Endothelial cell (in vitro differentiated cells): Measurements from ENCODE around the gene RNF215. TPM values are rescaled to one million over a fixed set of nuclear protein-coding genes. Genes with fewer than 3 reads are reported as not detected.

Experiments used
- DNase-seq: peaks from one replicate; pipeline ENCODE4 v3.0.0; 2021; ENCODE audit warnings: low spot score
- H3K27ac Mint-ChIP-seq: one replicate; pipeline ENCODE4 v1.8.0; 2021; ENCODE audit warnings: mixed read lengths, inconsistent platforms; ENCODE audit not compliant: unreplicated experiment
- H3K27me3 Mint-ChIP-seq: one replicate; pipeline ENCODE4 v1.8.0; 2021; ENCODE audit warnings: mild to moderate bottlenecking, moderate library complexity, mixed read lengths, inconsistent platforms; ENCODE audit not compliant: unreplicated experiment
- H3K36me3 Mint-ChIP-seq: one replicate; pipeline ENCODE4 v1.8.0; 2021; ENCODE audit warnings: mild to moderate bottlenecking, low read depth, mixed read lengths, inconsistent platforms; ENCODE audit not compliant: unreplicated experiment
- H3K4me1 Mint-ChIP-seq: one replicate; pipeline ENCODE4 v1.8.0; 2021; ENCODE audit warnings: mild to moderate bottlenecking, mixed read lengths, inconsistent platforms; ENCODE audit not compliant: unreplicated experiment
- H3K4me3 Mint-ChIP-seq: one replicate; pipeline ENCODE4 v1.8.0; 2021; ENCODE audit warnings: mild to moderate bottlenecking, mixed read lengths, inconsistent platforms; ENCODE audit not compliant: unreplicated experiment
- H3K9me3 Mint-ChIP-seq: one replicate; pipeline ENCODE4 v1.8.0; 2021; ENCODE audit warnings: mixed read lengths, inconsistent platforms; ENCODE audit not compliant: unreplicated experiment
- total RNA-seq: library from RNA; stranded (reverse); fragmentation: NEBNext Ultra II Directional; extraction: Animal tissue kit (Norgen Biotek cat#: 25700); gene quantifications from one replicate; pipeline ENCODE4 v1.2.1, GENCODE V29; 2021; ENCODE audit not compliant: unreplicated experiment
- TF ChIP-seq, protein P1 (sequence below): fragments of 200-600 bp; sonication (generic); IDR thresholded peaks from one replicate; pipeline ENCODE4 v1.5.0; 2021; ENCODE audit warnings: antibody characterized with exemption; ENCODE audit not compliant: unreplicated experiment

Gene RNF215
- total RNA-seq, 1 donor from 2014 or later = 39.1 TPM

DNA sequence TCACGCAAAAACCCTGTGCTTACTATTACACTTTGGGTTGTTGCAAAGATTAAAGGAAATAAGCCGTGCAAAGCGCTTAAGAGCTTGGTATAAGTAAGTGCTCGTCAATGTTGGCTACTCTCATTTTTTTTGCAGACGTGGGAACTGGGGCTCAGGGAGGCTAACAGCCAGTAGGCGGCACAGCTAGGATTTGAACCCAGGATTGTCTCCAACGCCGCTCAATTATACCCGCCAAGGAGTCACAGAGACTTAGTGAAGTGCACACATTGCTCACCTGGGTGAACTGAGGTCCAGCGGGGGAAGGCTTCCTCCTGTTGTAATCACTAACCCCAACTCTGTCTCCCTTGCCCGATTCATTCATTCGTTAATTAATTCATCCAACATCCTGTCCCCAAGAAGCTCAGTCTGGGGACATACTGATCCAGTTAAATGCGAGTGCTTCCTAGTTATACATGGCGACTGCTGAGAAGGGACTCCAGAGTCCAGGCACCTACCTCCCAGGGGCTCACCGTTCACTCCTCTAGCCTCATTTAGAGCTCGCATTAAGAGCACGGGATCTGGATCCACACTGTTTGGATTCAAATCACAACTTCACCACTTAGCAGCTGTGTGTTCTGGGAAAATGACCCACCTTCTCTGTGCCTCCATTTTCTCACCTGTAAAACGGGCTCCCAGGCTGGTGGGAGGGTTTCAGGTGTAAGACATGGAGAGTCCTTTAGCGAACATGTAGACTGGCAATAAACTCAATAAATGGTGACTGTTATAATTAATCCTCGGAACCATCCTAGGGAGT, 37.5 kb upstream of the RNF215 start:
- peak overlapping the region; percentile 73 for H3K4me3 Mint-ChIP-seq
- H3K27me3 Mint-ChIP-seq = peaks cover 5% of the 10 kb centered on the region
- no peak for DNase-seq
- H3K9me3 Mint-ChIP-seq = no peaks in the 10 kb centered on the region
- TF ChIP-seq, protein P1, sequence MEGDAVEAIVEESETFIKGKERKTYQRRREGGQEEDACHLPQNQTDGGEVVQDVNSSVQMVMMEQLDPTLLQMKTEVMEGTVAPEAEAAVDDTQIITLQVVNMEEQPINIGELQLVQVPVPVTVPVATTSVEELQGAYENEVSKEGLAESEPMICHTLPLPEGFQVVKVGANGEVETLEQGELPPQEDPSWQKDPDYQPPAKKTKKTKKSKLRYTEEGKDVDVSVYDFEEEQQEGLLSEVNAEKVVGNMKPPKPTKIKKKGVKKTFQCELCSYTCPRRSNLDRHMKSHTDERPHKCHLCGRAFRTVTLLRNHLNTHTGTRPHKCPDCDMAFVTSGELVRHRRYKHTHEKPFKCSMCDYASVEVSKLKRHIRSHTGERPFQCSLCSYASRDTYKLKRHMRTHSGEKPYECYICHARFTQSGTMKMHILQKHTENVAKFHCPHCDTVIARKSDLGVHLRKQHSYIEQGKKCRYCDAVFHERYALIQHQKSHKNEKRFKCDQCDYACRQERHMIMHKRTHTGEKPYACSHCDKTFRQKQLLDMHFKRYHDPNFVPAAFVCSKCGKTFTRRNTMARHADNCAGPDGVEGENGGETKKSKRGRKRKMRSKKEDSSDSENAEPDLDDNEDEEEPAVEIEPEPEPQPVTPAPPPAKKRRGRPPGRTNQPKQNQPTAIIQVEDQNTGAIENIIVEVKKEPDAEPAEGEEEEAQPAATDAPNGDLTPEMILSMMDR = no peak
- H3K36me3 Mint-ChIP-seq = no peaks in the 10 kb centered on the region
- peaks cover 39% of the 10 kb centered on the region for H3K4me1 Mint-ChIP-seq
- peak overlapping the region; percentile 64 for H3K27ac Mint-ChIP-seq

DNA sequence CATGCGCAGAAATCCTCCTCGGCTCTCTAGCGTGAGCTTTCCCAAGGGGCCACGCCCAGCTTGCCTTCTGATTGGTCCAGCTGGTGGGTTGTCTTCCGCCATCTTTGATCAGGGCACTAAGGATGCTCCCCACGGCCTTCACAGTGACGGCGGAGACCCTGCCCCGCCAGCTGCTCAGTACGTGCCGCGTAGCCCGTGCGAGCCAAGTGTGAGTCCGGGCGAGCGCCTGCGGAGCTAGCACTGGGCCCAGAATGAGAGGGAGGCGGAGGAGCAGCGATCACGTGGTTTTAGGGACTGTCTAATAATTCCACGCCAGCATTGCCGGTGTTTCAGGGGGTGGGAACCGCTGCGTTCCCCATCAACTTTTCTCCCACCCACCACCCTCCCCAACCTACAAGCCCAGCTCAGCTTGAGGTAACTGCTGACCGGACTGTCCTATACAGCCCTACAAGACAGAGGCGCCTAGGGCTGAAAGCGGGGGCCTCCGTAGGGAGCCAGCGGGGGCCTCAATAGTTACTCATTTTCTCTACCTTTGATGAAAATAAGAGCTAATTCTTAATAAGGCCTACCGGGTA, 36.8 kb upstream of the RNF215 start:
- H3K27ac Mint-ChIP-seq = peak overlapping the region; percentile 81
- H3K4me1 Mint-ChIP-seq = peaks cover 39% of the 10 kb centered on the region
- TF ChIP-seq, protein P1 = no peak
- H3K27me3 Mint-ChIP-seq = peaks cover 5% of the 10 kb centered on the region
- H3K36me3 Mint-ChIP-seq = no peaks in the 10 kb centered on the region
- H3K9me3 Mint-ChIP-seq = no peaks in the 10 kb centered on the region
- peak; percentile 95 for DNase-seq
- H3K4me3 Mint-ChIP-seq = peak overlapping the region; percentile 92

- no peaks in the 10 kb centered on the region for H3K9me3 Mint-ChIP-seq
- DNase-seq = peak; percentile 31
- H3K4me1 Mint-ChIP-seq = peaks cover 39% of the 10 kb centered on the region
- peak overlapping the region; percentile 92 for H3K4me3 Mint-ChIP-seq
- TF ChIP-seq, protein P1 = no peak
- peaks cover 5% of the 10 kb centered on the region for H3K27me3 Mint-ChIP-seq
- H3K27ac Mint-ChIP-seq = peak overlapping the region; percentile 81
- H3K36me3 Mint-ChIP-seq = no peaks in the 10 kb centered on the region
Measured at GRCh38 chr22:30423301-30423958, 36.2 kb upstream of the RNF215 start.

DNA sequence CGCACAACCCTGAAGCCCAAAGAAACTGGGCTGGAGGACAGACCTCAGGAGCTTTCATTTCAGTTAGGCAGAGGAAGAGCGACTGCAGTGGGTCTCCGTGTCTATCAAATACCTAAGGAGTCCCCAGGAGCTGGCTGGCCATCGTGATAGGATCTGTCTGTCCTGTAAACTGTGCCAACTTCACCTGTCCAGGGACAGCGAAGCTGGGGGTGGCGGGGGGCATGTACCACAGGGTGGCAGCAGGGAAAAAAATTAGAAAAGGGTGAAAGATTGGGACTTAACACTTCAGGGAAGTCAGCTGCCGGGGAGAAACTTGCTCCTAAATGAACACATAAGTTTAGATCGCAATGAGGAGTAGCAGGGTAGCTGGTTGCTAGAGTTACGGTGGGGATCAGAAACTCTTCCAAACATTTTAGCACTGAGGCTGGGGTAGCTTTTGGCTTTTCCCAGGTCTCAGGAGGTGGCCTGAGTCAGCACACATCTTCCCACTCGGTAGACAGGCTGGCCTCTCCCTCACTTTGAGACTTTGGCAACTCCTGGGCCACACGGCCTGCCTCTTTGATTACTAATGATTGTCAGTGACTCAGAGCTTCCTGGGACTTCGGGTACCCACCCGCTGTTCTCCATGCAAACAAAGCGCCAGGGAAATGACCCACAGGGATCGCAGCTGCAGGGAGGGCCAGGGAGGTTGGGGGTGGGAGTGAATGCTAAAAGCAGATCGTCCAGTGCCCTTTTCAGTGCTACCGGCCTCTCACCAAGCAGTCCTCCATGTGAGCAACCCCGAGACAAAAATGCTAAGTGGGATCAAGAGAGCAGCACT, 35.5 kb upstream of the RNF215 start:
- TF ChIP-seq, protein P1 = no peak
- peaks cover 39% of the 10 kb centered on the region for H3K4me1 Mint-ChIP-seq
- no peak for DNase-seq

More for the DNA sequence above, 35.5 kb upstream of the RNF215 start:
- no peaks in the 10 kb centered on the region for H3K36me3 Mint-ChIP-seq
- H3K27me3 Mint-ChIP-seq = peaks cover 5% of the 10 kb centered on the region
- no peaks in the 10 kb centered on the region for H3K9me3 Mint-ChIP-seq
- peak overlapping the region; percentile 91 for H3K4me3 Mint-ChIP-seq
- peak overlapping the region; percentile 38 for H3K27ac Mint-ChIP-seq
